ENCODE measurements around the gene MINDY4. TPM values are rescaled to one million over a fixed set of nuclear protein-coding genes. Genes with fewer than 3 reads are reported as not detected.

MINDY4 gene
- total and polyA plus RNA-seq, 7 experiments from 2014 or later = 0.41 to 1.5 (median 0.91) TPM

DNA sequence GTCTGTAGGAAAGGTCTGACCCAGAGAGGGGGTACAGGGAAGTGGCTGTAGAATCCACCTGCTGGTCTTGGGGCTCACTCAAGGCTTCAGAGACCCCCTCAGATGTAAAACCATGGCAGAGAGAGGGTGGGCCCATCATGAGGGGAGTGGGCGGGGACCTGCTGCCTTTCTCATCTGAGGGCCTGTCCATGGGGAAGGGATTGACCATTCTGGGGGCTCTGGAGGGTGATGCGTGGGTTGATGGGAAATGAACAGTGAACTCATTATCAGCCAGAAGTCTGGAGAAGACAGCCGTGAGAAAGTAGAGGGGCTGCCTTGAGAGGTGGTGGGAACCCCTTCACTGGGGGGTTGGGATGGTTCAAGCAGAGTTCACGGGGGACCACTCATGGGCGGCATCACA, 66.8 kb downstream of the MINDY4 start:
- Mint-ChIP-seq H3K27ac (no peak overlapping the region), H3K27me3 (no peaks in the 10 kb centered on the region), H3K9me3 (peaks cover 0 to 29% (median 11%) of the 10 kb centered on the region in 11 donors), H3K4me3 (no peak overlapping the region), H3K4me1 (no peaks in the 10 kb centered on the region), H3K36me3 (peaks cover 4 to 13% (median 6%) of the 10 kb centered on the region in 5 donors)
- no peak for DNase-seq
- ATAC-seq = no peak
- H3K9me3 ChIP-seq (ENCODE audit: control insufficient read depth in 2 of 3, low read length in 3 of 3) = no peaks in the 10 kb centered on the region
- POLR2A ChIA-PET = no interaction called here
- CTCF ChIA-PET = interaction anchor here (0.6 kb wide), 1 partner anchor 23 kb away, joined by 3 read pairs; no protein-coding TSS in a partner anchor
- intact Hi-C loops (cut with micrococcal nuclease) = no loop called here
- no peak overlapping the region for H3K27ac ChIP-seq (ENCODE audit: low read depth, low read length)
- H3K27me3 ChIP-seq (ENCODE audit: control insufficient read depth in 2 of 2, insufficient read depth in 2 of 2, low read length in 2 of 2) = no peaks in the 10 kb centered on the region
- H3K4me1 ChIP-seq (ENCODE audit: control insufficient read depth in 2 of 2, insufficient read depth in 2 of 2, low read length in 2 of 2) = no peaks in the 10 kb centered on the region
- H3K36me3 ChIP-seq (ENCODE audit: control insufficient read depth in 2 of 3, insufficient read depth in 3 of 3, low read length in 3 of 3) = no peaks in the 10 kb centered on the region
- H3K4me3 ChIP-seq (ENCODE audit: low read length) = no peak overlapping the region

GRCh38 chr7:30840141-30841024, 69.2 kb downstream of the MINDY4 start:
- H3K27ac ChIP-seq (ENCODE audit: low read depth, low read length) = no peak overlapping the region
- Mint-ChIP-seq H3K9me3 (peaks cover 0 to 6% (median 0%) of the 10 kb centered on the region in 11 donors), H3K27ac (no peak overlapping the region), H3K36me3 (no peaks in the 10 kb centered on the region), H3K27me3 (no peaks in the 10 kb centered on the region), H3K4me1 (no peaks in the 10 kb centered on the region), H3K4me3 (no peak overlapping the region)
- ATAC-seq (no peak), DNase-seq (no peak)
- H3K4me1 ChIP-seq (ENCODE audit: control insufficient read depth in 2 of 2, insufficient read depth in 2 of 2, low read length in 2 of 2) = no peaks in the 10 kb centered on the region
- H3K9me3 ChIP-seq (ENCODE audit: control insufficient read depth in 2 of 3, low read length in 3 of 3) = no peaks in the 10 kb centered on the region
- no peaks in the 10 kb centered on the region for H3K36me3 ChIP-seq (ENCODE audit: control insufficient read depth in 2 of 3, insufficient read depth in 3 of 3, low read length in 3 of 3)
- no peaks in the 10 kb centered on the region for H3K27me3 ChIP-seq (ENCODE audit: control insufficient read depth in 2 of 2, insufficient read depth in 2 of 2, low read length in 2 of 2)
- H3K4me3 ChIP-seq (ENCODE audit: low read length) = no peak overlapping the region
- intact Hi-C loops (cut with micrococcal nuclease) = no loop called here
- CTCF ChIA-PET = no interaction called here
- POLR2A ChIA-PET = no interaction called here

DNA sequence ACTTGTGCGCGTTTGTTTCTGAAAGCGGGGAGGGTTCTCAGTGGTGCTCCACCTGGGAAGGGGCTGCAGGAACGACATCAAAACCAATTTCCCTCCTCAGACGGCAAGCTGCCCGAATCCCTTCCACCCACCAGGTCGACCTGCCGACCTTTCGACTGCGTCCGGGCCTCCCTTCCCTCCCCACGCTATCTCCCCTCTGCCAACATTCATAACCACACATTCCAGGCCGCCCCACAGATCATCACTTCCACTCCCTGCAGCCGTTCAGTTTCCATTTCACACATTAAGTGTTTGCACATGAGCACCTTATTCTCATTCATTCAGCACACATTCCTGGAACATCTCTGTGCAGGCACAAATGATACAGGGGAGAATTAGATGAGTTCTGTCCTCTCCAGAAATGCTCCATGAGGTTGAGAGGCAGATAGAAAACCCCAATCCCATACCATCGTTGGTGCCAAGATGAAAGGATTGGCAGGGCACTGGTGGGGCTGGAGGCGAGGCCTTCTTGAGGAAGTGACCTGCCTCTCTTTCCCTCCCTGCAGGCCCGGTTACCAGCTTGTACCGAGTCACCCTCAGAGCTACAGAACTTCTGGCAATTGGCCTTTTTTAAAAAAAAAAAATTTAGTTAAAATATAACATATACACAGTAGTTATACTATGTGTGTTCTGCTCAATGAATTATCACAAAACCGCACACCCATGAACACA, 70.0 kb downstream of the MINDY4 start:
- Mint-ChIP-seq H3K4me1 (no peaks in the 10 kb centered on the region), H3K27me3 (no peaks in the 10 kb centered on the region), H3K27ac (no peak overlapping the region), H3K9me3 (no peaks in the 10 kb centered on the region), H3K4me3 (no peak overlapping the region), H3K36me3 (no peaks in the 10 kb centered on the region)
- Histone ChIP-seq H3K27ac (ENCODE audit: low read depth, low read length) (no peak overlapping the region), H3K4me3 (ENCODE audit: low read length) (no peak overlapping the region), H3K36me3 (ENCODE audit: control insufficient read depth in 2 of 3, insufficient read depth in 3 of 3, low read length in 3 of 3) (no peaks in the 10 kb centered on the region), H3K9me3 (ENCODE audit: control insufficient read depth in 2 of 3, low read length in 3 of 3) (no peaks in the 10 kb centered on the region), H3K4me1 (ENCODE audit: control insufficient read depth in 2 of 2, insufficient read depth in 2 of 2, low read length in 2 of 2) (no peaks in the 10 kb centered on the region), H3K27me3 (ENCODE audit: control insufficient read depth in 2 of 2, insufficient read depth in 2 of 2, low read length in 2 of 2) (no peaks in the 10 kb centered on the region)
- ATAC-seq = no peak
- CTCF ChIA-PET = no interaction called here
- intact Hi-C loops (cut with micrococcal nuclease) = no loop called here
- POLR2A ChIA-PET = no interaction called here
- no peak for DNase-seq

DNA sequence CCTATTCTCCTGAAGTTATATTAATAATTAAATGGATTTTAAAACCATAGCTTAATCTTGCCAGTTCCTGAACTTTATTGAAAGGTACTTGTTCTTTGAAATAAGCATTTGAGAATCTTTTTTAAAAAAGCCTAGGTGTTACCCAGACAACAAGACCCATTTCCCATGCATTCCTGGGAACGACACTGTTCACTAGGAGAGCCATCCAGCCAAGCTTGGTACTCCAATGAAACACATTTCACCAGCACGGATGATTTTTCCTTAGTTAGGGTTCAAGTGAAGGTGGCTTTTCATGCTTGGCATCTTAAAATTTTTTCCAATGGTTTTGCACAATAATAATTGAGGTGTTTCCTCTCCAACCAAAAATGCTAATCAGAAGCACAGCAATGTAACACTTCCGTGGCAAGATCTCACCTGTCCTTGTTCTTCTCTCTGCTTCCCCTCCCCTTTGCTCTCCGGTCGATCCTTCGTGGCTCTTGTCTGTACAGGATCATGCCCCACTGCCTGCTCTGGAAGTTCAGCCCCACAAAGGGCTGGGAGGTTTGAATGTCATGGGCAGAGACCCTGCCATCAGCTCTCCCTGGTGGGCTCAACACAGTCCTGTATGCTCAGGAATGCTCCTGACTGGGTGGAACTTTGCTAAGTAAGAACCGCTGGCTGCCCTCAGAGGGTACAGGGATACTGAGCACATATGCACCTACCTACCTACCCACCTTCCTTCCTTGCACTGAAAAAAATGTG, 70.8 kb downstream of the MINDY4 start:
- Mint-ChIP-seq H3K27ac (no peak overlapping the region), H3K4me1 (no peaks in the 10 kb centered on the region), H3K4me3 (no peak overlapping the region), H3K9me3 (no peaks in the 10 kb centered on the region), H3K36me3 (no peaks in the 10 kb centered on the region), H3K27me3 (no peaks in the 10 kb centered on the region)
- Histone ChIP-seq H3K36me3 (ENCODE audit: control insufficient read depth in 2 of 3, insufficient read depth in 3 of 3, low read length in 3 of 3) (no peaks in the 10 kb centered on the region), H3K4me1 (ENCODE audit: control insufficient read depth in 2 of 2, insufficient read depth in 2 of 2, low read length in 2 of 2) (no peaks in the 10 kb centered on the region), H3K4me3 (ENCODE audit: low read length) (no peak overlapping the region), H3K27ac (ENCODE audit: low read depth, low read length) (no peak overlapping the region), H3K27me3 (ENCODE audit: control insufficient read depth in 2 of 2, insufficient read depth in 2 of 2, low read length in 2 of 2) (no peaks in the 10 kb centered on the region), H3K9me3 (ENCODE audit: control insufficient read depth in 2 of 3, low read length in 3 of 3) (no peaks in the 10 kb centered on the region)
- CTCF ChIA-PET = no interaction called here
- POLR2A ChIA-PET = no interaction called here
- no peak for DNase-seq
- ATAC-seq = no peak
- intact Hi-C loops (cut with micrococcal nuclease) = no loop called here

GRCh38 chr7:30842542-30843451, 71.6 kb downstream of the MINDY4 start:
- Histone ChIP-seq H3K36me3 (ENCODE audit: control insufficient read depth in 2 of 3, insufficient read depth in 3 of 3, low read length in 3 of 3) (no peaks in the 10 kb centered on the region), H3K9me3 (ENCODE audit: control insufficient read depth in 2 of 3, low read length in 3 of 3) (no peaks in the 10 kb centered on the region), H3K4me1 (ENCODE audit: control insufficient read depth in 2 of 2, insufficient read depth in 2 of 2, low read length in 2 of 2) (no peaks in the 10 kb centered on the region), H3K27ac (ENCODE audit: low read depth, low read length) (no peak overlapping the region), H3K27me3 (ENCODE audit: control insufficient read depth in 2 of 2, insufficient read depth in 2 of 2, low read length in 2 of 2) (no peaks in the 10 kb centered on the region), H3K4me3 (ENCODE audit: low read length) (no peak overlapping the region)
- no peaks in the 10 kb centered on the region for H3K36me3 Mint-ChIP-seq
- DNase-seq = no peak
- ATAC-seq = no peak
- H3K4me1 Mint-ChIP-seq = peaks cover 0 to 2% (median 0%) of the 10 kb centered on the region in 7 donors
- POLR2A ChIA-PET = no interaction called here
- CTCF ChIA-PET = no interaction called here
- H3K9me3 Mint-ChIP-seq = no peaks in the 10 kb centered on the region
- H3K27me3 Mint-ChIP-seq = no peaks in the 10 kb centered on the region
- no peak overlapping the region for H3K27ac Mint-ChIP-seq
- intact Hi-C loops (cut with micrococcal nuclease) = no loop called here
- H3K4me3 Mint-ChIP-seq = no peak overlapping the region

DNA sequence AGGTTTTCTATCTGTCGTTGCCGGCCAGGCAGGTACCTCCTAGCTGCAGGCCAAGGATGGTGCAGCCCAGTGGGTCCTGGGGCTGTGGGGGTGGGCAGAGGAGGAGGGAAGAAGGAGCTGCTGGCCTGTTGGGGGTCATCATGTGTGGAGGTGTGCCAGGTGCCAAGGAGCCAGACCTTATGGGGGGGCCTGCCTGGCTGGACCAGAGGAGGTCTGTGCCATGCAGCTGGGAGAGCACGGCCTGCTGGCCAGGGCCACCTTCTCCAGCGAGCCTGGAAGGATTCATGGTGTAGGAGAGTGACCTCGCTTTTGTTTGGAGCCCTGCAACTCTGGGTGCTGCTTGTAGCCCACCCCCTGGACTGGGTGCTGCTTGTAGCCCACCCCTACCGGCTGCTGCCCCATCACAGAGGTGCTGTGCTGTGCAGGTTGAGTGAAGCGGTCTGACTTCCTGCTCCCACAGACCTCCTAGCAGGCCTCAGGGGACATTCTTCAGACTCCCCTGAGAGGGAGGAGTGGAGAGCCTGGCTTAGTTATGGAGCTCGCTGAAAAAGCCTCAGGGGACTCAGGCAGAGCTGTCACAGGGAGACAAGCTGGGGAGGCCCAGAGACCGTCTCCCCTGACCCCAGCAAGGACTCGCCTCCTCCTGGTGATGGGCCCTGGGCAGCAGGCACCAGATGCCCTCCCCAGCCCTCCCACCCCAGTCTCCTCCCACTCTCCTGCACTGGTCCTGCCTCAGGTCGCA, 72.7 kb downstream of the MINDY4 start:
- H3K27ac Mint-ChIP-seq = peak overlapping the region in 1 of 9 donors; percentile 5
- Histone ChIP-seq H3K27ac (ENCODE audit: low read depth, low read length) (no peak overlapping the region), H3K4me1 (ENCODE audit: control insufficient read depth in 2 of 2, insufficient read depth in 2 of 2, low read length in 2 of 2) (no peaks in the 10 kb centered on the region), H3K4me3 (ENCODE audit: low read length) (no peak overlapping the region), H3K27me3 (ENCODE audit: control insufficient read depth in 2 of 2, insufficient read depth in 2 of 2, low read length in 2 of 2) (no peaks in the 10 kb centered on the region), H3K36me3 (ENCODE audit: control insufficient read depth in 2 of 3, insufficient read depth in 3 of 3, low read length in 3 of 3) (no peaks in the 10 kb centered on the region), H3K9me3 (ENCODE audit: control insufficient read depth in 2 of 3, low read length in 3 of 3) (no peaks in the 10 kb centered on the region)
- POLR2A ChIA-PET = no interaction called here
- H3K9me3 Mint-ChIP-seq = no peaks in the 10 kb centered on the region
- CTCF ChIA-PET = no interaction called here
- no peaks in the 10 kb centered on the region for H3K27me3 Mint-ChIP-seq
- no peaks in the 10 kb centered on the region for H3K36me3 Mint-ChIP-seq
- no peak overlapping the region for H3K4me3 Mint-ChIP-seq
- intact Hi-C loops (cut with micrococcal nuclease) = no loop called here
- DNase-seq = no peak
- no peak for ATAC-seq
- peaks cover 0 to 2% (median 0%) of the 10 kb centered on the region in 7 donors for H3K4me1 Mint-ChIP-seq
